Measurements from ENCODE around the gene DCST2.

The DCST2 gene

GRCh38 chr1:155026154-155026553, 7.4 kb downstream of the DCST2 start:
- no peak for DNase-seq (ENCODE audit: low read depth)

- DNase-seq (ENCODE audit: low read depth) = no peak
These were observed 9.3 kb downstream of the DCST2 start for GRCh38 chr1:155024315-155024714.

GRCh38 chr1:155023627-155024026, 10.0 kb downstream of the DCST2 start:
- DNase-seq (ENCODE audit: low read depth) = no peak

- no peak for DNase-seq (ENCODE audit: low read depth)
These were observed 10.7 kb downstream of the DCST2 start for GRCh38 chr1:155022927-155023236.

GRCh38 chr1:155022136-155022926, 11.2 kb downstream of the DCST2 start:
- no peak for DNase-seq (ENCODE audit: low read depth)

GRCh38 chr1:155019377-155020245, 14.0 kb downstream of the DCST2 start:
- no peak for DNase-seq (ENCODE audit: low read depth)

GRCh38 chr1:155018617-155019348, 14.8 kb downstream of the DCST2 start:
- no peak for DNase-seq (ENCODE audit: low read depth)

GRCh38 chr1:155017946-155018316, 15.7 kb downstream of the DCST2 start:
- no peak for DNase-seq (ENCODE audit: low read depth)

- no peak for DNase-seq (ENCODE audit: low read depth)
These were observed 16.3 kb downstream of the DCST2 start for GRCh38 chr1:155017041-155017945.

- DNase-seq (ENCODE audit: low read depth) = no peak
These were observed 17.2 kb downstream of the DCST2 start for GRCh38 chr1:155016231-155016831.

- no peak for DNase-seq (ENCODE audit: low read depth)
These were observed 17.9 kb downstream of the DCST2 start for GRCh38 chr1:155015527-155016230.

GRCh38 chr1:155014709-155015508, 18.7 kb downstream of the DCST2 start:
- no peak for DNase-seq (ENCODE audit: low read depth)

- DNase-seq (ENCODE audit: low read depth) = no peak
These were observed 19.9 kb downstream of the DCST2 start for GRCh38 chr1:155013632-155014031.

- no peak for DNase-seq (ENCODE audit: low read depth)
These were observed 20.6 kb downstream of the DCST2 start for GRCh38 chr1:155012776-155013602.

GRCh38 chr1:155012026-155012546, 21.5 kb downstream of the DCST2 start:
- no peak for DNase-seq (ENCODE audit: low read depth)

GRCh38 chr1:155011437-155012025, 22.1 kb downstream of the DCST2 start:
- DNase-seq (ENCODE audit: low read depth) = no peak

- DNase-seq (ENCODE audit: low read depth) = no peak
These were observed 22.6 kb downstream of the DCST2 start for GRCh38 chr1:155011004-155011416.
